ENCODE measurements around the gene GLS.

The GLS gene

GRCh38 chr2:191012346-191012745 is 131.7 kb downstream of the GLS start:
- DNase-seq = no peak

GRCh38 chr2:191012845-191013681 is 132.4 kb downstream of the GLS start:
- DNase-seq = peak in 1 of 56 donors; percentile 38

- DNase-seq = peak in 1 of 56 donors; percentile 67
Observed at GRCh38 chr2:191013682-191013931, 133.0 kb downstream of the GLS start.

- DNase-seq = peak; percentile 37 to 94 (median 89)
Observed at GRCh38 chr2:191013932-191014652, 133.5 kb downstream of the GLS start, which contains the start of gene STAT1. STAT1 (minus strand) TSS chr2:191014171; CDS start chr2:191010003, 4,168 bp downstream.

GRCh38 chr2:191014653-191015020 is 134.0 kb downstream of the GLS start:
- no peak for DNase-seq

Data from nucleus accumbens (tissue), 56 donors.